ENCODE results near the gene SPO11. TPM values are rescaled to one million over a fixed set of nuclear protein-coding genes. Genes with fewer than 3 reads are reported as not detected.

Gene SPO11
- total and polyA plus RNA-seq, 2 of the 8 experiments (the other 6 are each of a cell fraction or from before 2014, with no cell fraction given), result not detected

DNA sequence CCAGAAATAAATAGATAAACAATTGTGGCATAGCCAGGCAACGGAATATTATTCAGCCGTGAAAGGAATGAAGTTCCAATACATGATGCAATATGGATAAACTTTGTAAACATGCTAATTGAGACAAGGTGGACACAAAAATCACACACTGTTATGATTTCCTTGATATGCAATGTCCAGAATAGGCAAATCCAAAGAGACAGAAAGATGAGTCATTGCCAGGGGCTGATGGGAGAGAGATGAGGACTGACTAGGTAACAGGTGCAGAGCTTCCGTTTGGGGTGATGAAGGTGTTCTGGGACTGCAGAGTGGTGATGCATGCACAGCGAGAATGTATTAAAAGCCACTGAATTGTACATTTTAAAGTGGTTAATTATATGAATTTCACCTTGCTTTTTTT, 31.1 kb upstream of the SPO11 start (continued):
- TF ChIP-seq, protein P1, sequence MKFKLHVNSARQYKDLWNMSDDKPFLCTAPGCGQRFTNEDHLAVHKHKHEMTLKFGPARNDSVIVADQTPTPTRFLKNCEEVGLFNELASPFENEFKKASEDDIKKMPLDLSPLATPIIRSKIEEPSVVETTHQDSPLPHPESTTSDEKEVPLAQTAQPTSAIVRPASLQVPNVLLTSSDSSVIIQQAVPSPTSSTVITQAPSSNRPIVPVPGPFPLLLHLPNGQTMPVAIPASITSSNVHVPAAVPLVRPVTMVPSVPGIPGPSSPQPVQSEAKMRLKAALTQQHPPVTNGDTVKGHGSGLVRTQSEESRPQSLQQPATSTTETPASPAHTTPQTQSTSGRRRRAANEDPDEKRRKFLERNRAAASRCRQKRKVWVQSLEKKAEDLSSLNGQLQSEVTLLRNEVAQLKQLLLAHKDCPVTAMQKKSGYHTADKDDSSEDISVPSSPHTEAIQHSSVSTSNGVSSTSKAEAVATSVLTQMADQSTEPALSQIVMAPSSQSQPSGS (IDR thresholded peaks at IDR 0.05; ENCODE audit: low read length), result no peak
- no peak for TF ChIP-seq CBX5 (IDR thresholded peaks at IDR 0.05; ENCODE audit: low read depth, low read length)
- no peak for TF ChIP-seq ASH2L (IDR thresholded peaks at IDR 0.05; ENCODE audit: low read length)
- TF ChIP-seq RNF2 (IDR thresholded peaks at IDR 0.05; ENCODE audit: borderline replicate concordance, low read depth, low read length, missing control alignments, poor library complexity, severe bottlenecking), result no peak
- TF ChIP-seq HDAC2 (IDR thresholded peaks at IDR 0.05; ENCODE audit: borderline replicate concordance in 1 of 2, low read depth in 2 of 2, low read length in 2 of 2), result no peak
- no peak for TF ChIP-seq POLR2AphosphoS5 (IDR thresholded peaks at IDR 0.05; ENCODE audit: low read depth, low read length)
- TF ChIP-seq POLR2A (IDR thresholded peaks at IDR 0.05; ENCODE audit: control extremely low read depth in 1 of 2, low read depth in 2 of 2, low read length in 2 of 2), result no peak

Data from H1 (cell line).